ENCODE results near the gene ASXL3.

Gene ASXL3

DNA sequence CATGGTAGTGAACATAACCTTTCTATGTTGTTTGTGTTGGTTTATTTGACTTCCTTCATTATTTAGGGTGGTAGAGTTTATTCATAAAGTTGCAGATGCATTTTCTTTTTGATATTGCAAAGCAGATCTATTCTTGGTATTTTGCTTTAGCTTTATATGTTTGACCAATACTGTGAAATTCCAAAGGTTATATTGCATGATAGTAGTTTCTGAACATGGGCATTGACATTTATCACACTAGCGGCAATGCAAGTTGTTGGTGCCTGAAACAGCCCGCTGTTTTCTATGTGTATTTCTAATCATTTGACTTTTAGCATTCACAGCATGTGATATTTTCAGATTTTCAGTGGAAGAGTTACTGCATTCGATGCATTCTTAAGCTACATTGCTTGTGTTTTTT, 87.2 kb downstream of the ASXL3 start:
- TF ChIP-seq, protein P1, sequence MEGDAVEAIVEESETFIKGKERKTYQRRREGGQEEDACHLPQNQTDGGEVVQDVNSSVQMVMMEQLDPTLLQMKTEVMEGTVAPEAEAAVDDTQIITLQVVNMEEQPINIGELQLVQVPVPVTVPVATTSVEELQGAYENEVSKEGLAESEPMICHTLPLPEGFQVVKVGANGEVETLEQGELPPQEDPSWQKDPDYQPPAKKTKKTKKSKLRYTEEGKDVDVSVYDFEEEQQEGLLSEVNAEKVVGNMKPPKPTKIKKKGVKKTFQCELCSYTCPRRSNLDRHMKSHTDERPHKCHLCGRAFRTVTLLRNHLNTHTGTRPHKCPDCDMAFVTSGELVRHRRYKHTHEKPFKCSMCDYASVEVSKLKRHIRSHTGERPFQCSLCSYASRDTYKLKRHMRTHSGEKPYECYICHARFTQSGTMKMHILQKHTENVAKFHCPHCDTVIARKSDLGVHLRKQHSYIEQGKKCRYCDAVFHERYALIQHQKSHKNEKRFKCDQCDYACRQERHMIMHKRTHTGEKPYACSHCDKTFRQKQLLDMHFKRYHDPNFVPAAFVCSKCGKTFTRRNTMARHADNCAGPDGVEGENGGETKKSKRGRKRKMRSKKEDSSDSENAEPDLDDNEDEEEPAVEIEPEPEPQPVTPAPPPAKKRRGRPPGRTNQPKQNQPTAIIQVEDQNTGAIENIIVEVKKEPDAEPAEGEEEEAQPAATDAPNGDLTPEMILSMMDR (IDR thresholded peaks at IDR 0.05; ENCODE audit: low read depth, low read length): no peak
- no peak for DNase-seq (ENCODE audit: low read depth in 2 of 2)
- H3K4me3 ChIP-seq (replicated peaks in 1 of 2; ENCODE audit: low read depth in 2 of 2, low read length in 2 of 2): no peak overlapping the region

- DNase-seq (ENCODE audit: low read depth in 2 of 2): no peak
- TF ChIP-seq, protein P1 (IDR thresholded peaks at IDR 0.05; ENCODE audit: low read depth, low read length): no peak
Measured at GRCh38 chr18:33665641-33666040, 87.6 kb downstream of the ASXL3 start.

GRCh38 chr18:33666915-33667314, 88.9 kb downstream of the ASXL3 start:
- TF ChIP-seq, protein P1 (IDR thresholded peaks at IDR 0.05; ENCODE audit: low read depth, low read length): no peak
- DNase-seq (ENCODE audit: low read depth in 2 of 2): no peak
- no peak overlapping the region for H3K4me3 ChIP-seq (replicated peaks in 1 of 2; ENCODE audit: low read depth in 2 of 2, low read length in 2 of 2)

More at GRCh38 chr18:33665641-33666040, 87.6 kb downstream of the ASXL3 start:
- no peak overlapping the region for H3K4me3 ChIP-seq (replicated peaks in 1 of 2; ENCODE audit: low read depth in 2 of 2, low read length in 2 of 2)

DNA sequence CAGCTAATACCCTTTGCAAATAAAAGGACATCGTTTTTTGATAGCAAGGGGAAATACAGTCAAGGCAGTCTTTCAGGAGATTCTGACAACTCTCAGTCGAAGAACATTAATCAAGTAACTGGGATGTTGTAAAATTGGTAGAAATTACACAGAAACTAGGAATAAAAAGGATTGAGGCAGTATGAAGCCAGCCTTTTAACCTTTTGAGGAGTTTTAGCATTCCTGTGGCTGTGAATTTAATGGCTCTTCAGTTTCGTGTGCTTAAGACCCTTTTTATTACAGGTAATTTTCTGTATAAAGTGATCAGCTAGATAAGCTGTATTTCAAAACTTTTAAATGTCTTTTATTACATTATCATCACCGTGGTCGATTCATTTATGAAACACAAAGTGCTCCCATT, 91.6 kb downstream of the ASXL3 start:
- H3K4me3 ChIP-seq (replicated peaks in 1 of 2; ENCODE audit: low read depth in 2 of 2, low read length in 2 of 2): no peak overlapping the region
- TF ChIP-seq, protein P1 (IDR thresholded peaks at IDR 0.05; ENCODE audit: low read depth, low read length): no peak
- no peak for DNase-seq (ENCODE audit: low read depth in 2 of 2)

- no peak for DNase-seq (ENCODE audit: low read depth in 2 of 2)
- TF ChIP-seq, protein P1 (IDR thresholded peaks at IDR 0.05; ENCODE audit: low read depth, low read length): no peak
- H3K4me3 ChIP-seq (replicated peaks in 1 of 2; ENCODE audit: low read depth in 2 of 2, low read length in 2 of 2): no peak overlapping the region
Measured at GRCh38 chr18:33670029-33670428, 92.0 kb downstream of the ASXL3 start.

DNA sequence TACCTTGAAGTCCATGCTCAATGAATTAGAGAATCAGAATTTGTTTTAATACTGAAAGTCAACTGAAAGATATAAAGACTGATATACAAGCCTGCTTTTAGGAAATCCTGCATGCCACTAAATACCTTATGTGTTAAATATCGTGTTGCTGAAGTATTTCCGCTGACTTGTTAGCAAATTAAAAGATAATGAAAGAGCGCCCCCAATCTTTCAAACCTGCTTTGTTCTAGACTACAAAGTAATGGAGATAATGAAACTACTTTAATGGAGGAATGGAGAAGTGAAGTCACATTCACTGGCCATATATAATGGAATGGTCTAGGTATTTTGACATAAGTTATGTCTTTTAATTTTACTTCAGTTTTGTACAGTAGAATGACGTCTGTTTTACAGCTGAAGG, 95.7 kb downstream of the ASXL3 start:
- no peak for DNase-seq (ENCODE audit: low read depth in 2 of 2)
- H3K4me3 ChIP-seq (replicated peaks in 1 of 2; ENCODE audit: low read depth in 2 of 2, low read length in 2 of 2): no peak overlapping the region
- TF ChIP-seq, protein P1 (IDR thresholded peaks at IDR 0.05; ENCODE audit: low read depth, low read length): no peak

DNA sequence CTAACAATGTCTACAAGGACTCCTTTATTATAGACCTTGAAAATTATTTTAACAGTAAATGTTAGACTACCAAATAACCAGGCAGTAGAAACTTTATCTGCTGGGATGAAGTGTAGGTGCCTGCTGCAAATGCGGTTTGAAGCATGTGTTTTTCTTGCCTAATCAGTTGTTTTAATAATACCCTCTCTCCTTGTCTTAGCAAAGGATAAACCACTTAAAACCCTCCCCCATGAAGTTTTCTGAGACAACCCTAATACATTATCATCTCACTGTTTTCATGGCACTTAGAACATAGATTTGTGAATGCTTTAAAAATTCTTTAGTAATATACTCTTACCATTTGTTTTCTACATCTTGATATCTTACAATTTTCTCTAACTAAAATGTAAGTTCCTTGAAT, 98.6 kb downstream of the ASXL3 start:
- TF ChIP-seq, protein P1 (IDR thresholded peaks at IDR 0.05; ENCODE audit: low read depth, low read length): no peak
- no peak for DNase-seq (ENCODE audit: low read depth in 2 of 2)

More for the DNA sequence above, 98.6 kb downstream of the ASXL3 start:
- no peak overlapping the region for H3K4me3 ChIP-seq (replicated peaks in 1 of 2; ENCODE audit: low read depth in 2 of 2, low read length in 2 of 2)

Data from cardiac fibroblast (primary cell).